ENCODE measurements around the gene RNF215. TPM values are rescaled to one million over a fixed set of nuclear protein-coding genes. Genes with fewer than 3 reads are reported as not detected.
A peak's percentile ranks its signal among the peaks of the same experiment; 100 is the strongest.

Gene RNF215
- total RNA-seq, 1 donor from 2014 or later = 32.5 TPM

GRCh38 chr22:30358541-30358940 is 28.7 kb downstream of the RNF215 start:
- Mint-ChIP-seq H3K36me3 (ENCODE audit: insufficient read depth) (peaks cover 4% of the 10 kb centered on the region), H3K27me3 (no peaks in the 10 kb centered on the region)

GRCh38 chr22:30357650-30358215 is 29.5 kb downstream of the RNF215 start:
- H3K9me3 Mint-ChIP-seq (ENCODE audit: low read depth) = no peaks in the 10 kb centered on the region
- TF ChIP-seq, protein P1, sequence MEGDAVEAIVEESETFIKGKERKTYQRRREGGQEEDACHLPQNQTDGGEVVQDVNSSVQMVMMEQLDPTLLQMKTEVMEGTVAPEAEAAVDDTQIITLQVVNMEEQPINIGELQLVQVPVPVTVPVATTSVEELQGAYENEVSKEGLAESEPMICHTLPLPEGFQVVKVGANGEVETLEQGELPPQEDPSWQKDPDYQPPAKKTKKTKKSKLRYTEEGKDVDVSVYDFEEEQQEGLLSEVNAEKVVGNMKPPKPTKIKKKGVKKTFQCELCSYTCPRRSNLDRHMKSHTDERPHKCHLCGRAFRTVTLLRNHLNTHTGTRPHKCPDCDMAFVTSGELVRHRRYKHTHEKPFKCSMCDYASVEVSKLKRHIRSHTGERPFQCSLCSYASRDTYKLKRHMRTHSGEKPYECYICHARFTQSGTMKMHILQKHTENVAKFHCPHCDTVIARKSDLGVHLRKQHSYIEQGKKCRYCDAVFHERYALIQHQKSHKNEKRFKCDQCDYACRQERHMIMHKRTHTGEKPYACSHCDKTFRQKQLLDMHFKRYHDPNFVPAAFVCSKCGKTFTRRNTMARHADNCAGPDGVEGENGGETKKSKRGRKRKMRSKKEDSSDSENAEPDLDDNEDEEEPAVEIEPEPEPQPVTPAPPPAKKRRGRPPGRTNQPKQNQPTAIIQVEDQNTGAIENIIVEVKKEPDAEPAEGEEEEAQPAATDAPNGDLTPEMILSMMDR (IDR thresholded peaks at IDR 0.05; ENCODE audit: unreplicated experiment) = no peak
- peak overlapping the region; percentile 95 for H3K27ac Mint-ChIP-seq
- peaks cover 4% of the 10 kb centered on the region for H3K36me3 Mint-ChIP-seq (ENCODE audit: insufficient read depth)
- H3K4me3 Mint-ChIP-seq (ENCODE audit: low read depth) = peak overlapping the region; percentile 97
- H3K27me3 Mint-ChIP-seq = no peaks in the 10 kb centered on the region
- H3K4me1 Mint-ChIP-seq (ENCODE audit: low read depth) = peaks cover 23% of the 10 kb centered on the region
- DNase-seq (ENCODE audit: low spot score, unreplicated experiment) = no peak

More at GRCh38 chr22:30358541-30358940, 28.7 kb downstream of the RNF215 start:
- H3K4me1 Mint-ChIP-seq (ENCODE audit: low read depth) = peaks cover 23% of the 10 kb centered on the region
- H3K27ac Mint-ChIP-seq = no peak overlapping the region
- H3K9me3 Mint-ChIP-seq (ENCODE audit: low read depth) = no peaks in the 10 kb centered on the region
- TF ChIP-seq, protein P1 (IDR thresholded peaks at IDR 0.05; ENCODE audit: unreplicated experiment) = no peak
- no peak overlapping the region for H3K4me3 Mint-ChIP-seq (ENCODE audit: low read depth)
- no peak for DNase-seq (ENCODE audit: low spot score, unreplicated experiment)

DNA sequence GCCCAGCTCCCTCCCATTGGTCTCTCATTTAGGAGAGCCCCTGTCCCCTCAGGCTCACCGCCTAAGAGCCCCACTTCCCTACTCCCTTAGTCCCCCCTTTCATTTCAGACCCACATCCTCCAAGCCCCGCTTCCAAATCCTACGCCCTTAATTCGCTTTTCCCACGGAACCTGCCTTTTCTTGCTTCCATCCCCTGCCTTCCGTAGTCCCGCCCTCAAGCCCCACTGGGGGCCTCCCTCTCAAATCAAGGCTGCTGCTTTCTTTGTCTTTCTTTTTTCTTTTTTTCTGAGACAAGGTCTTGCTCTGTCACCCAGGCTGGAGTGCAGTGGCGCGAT is 30.0 kb downstream of the RNF215 start:
- Mint-ChIP-seq H3K27ac (peak overlapping the region; percentile 95), H3K4me3 (ENCODE audit: low read depth) (peak overlapping the region; percentile 97), H3K27me3 (no peaks in the 10 kb centered on the region), H3K36me3 (ENCODE audit: insufficient read depth) (peaks cover 4% of the 10 kb centered on the region), H3K9me3 (ENCODE audit: low read depth) (no peaks in the 10 kb centered on the region), H3K4me1 (ENCODE audit: low read depth) (peaks cover 23% of the 10 kb centered on the region)
- TF ChIP-seq, protein P1 (IDR thresholded peaks at IDR 0.05; ENCODE audit: unreplicated experiment) = no peak
- DNase-seq (ENCODE audit: low spot score, unreplicated experiment) = no peak

- Mint-ChIP-seq H3K27me3 (no peaks in the 10 kb centered on the region), H3K27ac (peak within 1 kb of the TSS; percentile 95), H3K4me3 (ENCODE audit: low read depth) (peak within 1 kb of the TSS; percentile 97), H3K4me1 (ENCODE audit: low read depth) (peaks cover 23% of the 10 kb centered on the region), H3K36me3 (ENCODE audit: insufficient read depth) (peaks cover 5% of the 10 kb centered on the region), H3K9me3 (ENCODE audit: low read depth) (no peaks in the 10 kb centered on the region)
- DNase-seq (ENCODE audit: low spot score, unreplicated experiment) = peak; percentile 71
- TF ChIP-seq, protein P1 (IDR thresholded peaks at IDR 0.05; ENCODE audit: unreplicated experiment) = no peak
Measured at GRCh38 chr22:30356449-30357235, 30.6 kb downstream of the RNF215 start, which contains the start of the genes CCDC157 and SF3A1. Gene CCDC157, plus strand, starts transcription at chr22:30357007. Its CDS starts 8,994 bp downstream, at chr22:30366001. Gene SF3A1, minus strand, starts transcription at chr22:30356894. Its CDS starts 102 bp downstream, at chr22:30356792.

DNA sequence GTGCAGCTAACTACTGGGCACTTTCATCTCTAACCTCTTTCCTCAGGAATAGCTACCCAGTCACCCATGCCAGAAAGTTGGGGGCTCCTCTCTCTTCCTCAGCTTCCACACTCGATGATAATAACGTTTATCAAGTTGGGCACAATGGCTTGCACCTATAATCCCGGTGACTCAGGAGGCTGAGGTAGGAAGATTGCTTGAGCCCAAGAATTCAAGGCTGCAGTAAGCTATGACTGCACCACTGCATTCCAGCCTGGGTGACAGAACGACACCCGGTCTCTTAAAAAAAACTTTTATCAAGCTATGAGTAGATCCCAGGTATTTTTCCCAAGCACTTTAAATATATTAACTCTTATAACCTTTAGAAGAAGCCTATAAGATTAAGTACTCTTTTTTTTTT is 32.6 kb downstream of the RNF215 start:
- no peak overlapping the region for H3K27ac Mint-ChIP-seq
- H3K9me3 Mint-ChIP-seq (ENCODE audit: low read depth) = no peaks in the 10 kb centered on the region
- peak overlapping the region; percentile 97 for H3K4me3 Mint-ChIP-seq (ENCODE audit: low read depth)
- H3K4me1 Mint-ChIP-seq (ENCODE audit: low read depth) = peaks cover 23% of the 10 kb centered on the region
- peaks cover 15% of the 10 kb centered on the region for H3K36me3 Mint-ChIP-seq (ENCODE audit: insufficient read depth)
- TF ChIP-seq, protein P1 (IDR thresholded peaks at IDR 0.05; ENCODE audit: unreplicated experiment) = no peak
- DNase-seq (ENCODE audit: low spot score, unreplicated experiment) = no peak
- H3K27me3 Mint-ChIP-seq = no peaks in the 10 kb centered on the region
